Small intestine (tissue), 16 donors: ENCODE results near the gene C17orf67. TPM values are rescaled to one million over a fixed set of nuclear protein-coding genes. Genes with fewer than 3 reads are reported as not detected.

Source experiments
- DNase-seq, 2 donors: peaks; one replicate each; pipeline versions ENCODE4 v3.0.0 to v3.0.0-alpha.2; 2013
- FAIRE-seq: peaks from 2 replicates; lab custom pipeline; 2012; peaks lifted over from hg19 to GRCh38; lab: Jason Lieb, UNC
- H3K27ac ChIP-seq, 3 donors: one replicate each; pipeline ENCODE4 v1.5.1; 2013; ENCODE audit warnings: low read length in 2 of 3, mild to moderate bottlenecking in 2 of 3, control low read depth in 1 of 3, inconsistent platforms in 1 of 3, low read depth in 1 of 3, moderate library complexity in 1 of 3
- H3K27me3 ChIP-seq, 3 donors: one replicate each; pipeline ENCODE4 v1.6.1; 2013; ENCODE audit warnings: low read length in 3 of 3, inconsistent platforms in 1 of 3; ENCODE audit not compliant: control insufficient read depth in 3 of 3, insufficient read depth in 3 of 3
- H3K36me3 ChIP-seq, 3 donors: one replicate each; pipeline ENCODE4 v1.6.1; 2013; ENCODE audit warnings: low read length in 3 of 3, inconsistent platforms in 1 of 3, low read depth in 1 of 3, mild to moderate bottlenecking in 1 of 3, moderate library complexity in 1 of 3; ENCODE audit not compliant: control insufficient read depth in 3 of 3, insufficient read depth in 2 of 3
- H3K4me1 ChIP-seq, 3 donors: one replicate each; pipeline ENCODE4 v1.6.1; 2013; ENCODE audit warnings: low read length in 2 of 3, inconsistent platforms in 1 of 3, low read depth in 1 of 3, mild to moderate bottlenecking in 1 of 3, moderate library complexity in 1 of 3; ENCODE audit not compliant: control insufficient read depth in 3 of 3, insufficient read depth in 2 of 3
- H3K4me3 ChIP-seq, 3 donors: one replicate each; pipeline ENCODE4 v1.5.1; 2013; ENCODE audit warnings: low read length in 3 of 3, control low read depth in 1 of 3, inconsistent platforms in 1 of 3, low read depth in 1 of 3, mild to moderate bottlenecking in 1 of 3, moderate library complexity in 1 of 3
- H3K9me3 ChIP-seq, 2 donors: one replicate each; pipeline ENCODE4 v1.6.1; 2013; ENCODE audit warnings: low read depth in 1 of 2, low read length in 1 of 2; ENCODE audit not compliant: control insufficient read depth in 2 of 2, insufficient read depth in 1 of 2
- WGBS, 3 donors: extraction: QIAGEN DNeasy Blood & Tissue Kit; methylation state at CpG; one replicate each; pipeline ENCODE4 v1.1.7; 2013; 5-methylcytosine and 5-hydroxymethylcytosine counted together
- long read RNA-seq, 10 donors: transcript quantifications; one replicate each; lab custom pipeline, GENCODE V29; 2026
- polyA plus RNA-seq, 4 donors: library from polyadenylated mRNA; stranded (reverse) in 3 of 4; unstranded in 1 of 4; fragments of 200-250 nt in 3 of 4; fragments of 120-200 nt in 1 of 4; gene quantifications; one replicate each; pipeline versions ENCODE4 v1.2.1 to v1.2.3, GENCODE V29; 2013
- donor health status: healthy with polysubstance abuse.
- donor health status: control.
- donor health status: control.
- donor health status: Bipolar disorder and iron deficiency.
- donor health status: healthy.

C17orf67 gene, protein sequence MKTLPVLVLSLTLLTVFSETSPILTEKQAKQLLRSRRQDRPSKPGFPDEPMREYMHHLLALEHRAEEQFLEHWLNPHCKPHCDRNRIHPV
- 10 to 100 TPM in 2 of 4 donors, 1 to 10 TPM in 1, under 1 TPM in 1; 0.62 to 41.9 (median 6.6) TPM for polyA plus RNA-seq
- long read RNA-seq, donor 1 = 0 reads
- long read RNA-seq, donor 2 = 0 reads
- long read RNA-seq, donor 3 = 0 reads
- long read RNA-seq, donor 4 = 0 reads
- long read RNA-seq, donor 5 = 0 reads
- long read RNA-seq, donor 6 = 0 reads
- long read RNA-seq, donor 7 = 0 reads
- long read RNA-seq, donor 8 = 0 reads
- long read RNA-seq, donor 9 = 0 reads
- long read RNA-seq, donor 10 = 0 reads

DNA sequence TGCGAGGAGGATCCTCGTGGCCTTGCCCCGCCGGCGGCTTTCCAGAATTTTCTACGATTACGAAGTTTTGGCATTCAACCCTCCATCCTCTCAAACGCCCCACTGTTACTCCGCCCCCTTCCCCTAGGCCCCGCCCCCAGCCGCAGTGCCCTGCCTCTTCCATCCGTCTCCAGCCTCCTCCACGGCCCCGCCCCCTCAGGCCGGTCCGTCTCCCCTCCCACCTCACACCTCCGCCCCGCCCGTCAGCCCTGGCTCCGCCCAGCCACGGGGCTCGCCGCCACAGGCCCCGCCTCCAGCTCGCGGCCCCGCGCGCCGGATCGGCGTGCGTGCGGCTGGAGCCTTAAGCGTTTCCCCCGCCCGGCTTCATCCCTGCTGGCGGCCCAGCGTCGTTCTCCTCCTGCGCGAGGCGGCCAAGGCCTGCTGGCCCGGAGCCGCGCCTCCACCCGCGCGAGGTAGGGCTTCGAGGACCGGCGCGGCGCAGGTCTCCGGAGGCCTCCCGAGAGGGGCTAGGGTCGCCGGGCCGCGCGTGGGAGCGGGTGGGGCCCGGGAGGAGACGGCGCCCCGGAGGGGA lies at the start of gene C17orf67, which contains the start of gene DGKE:
Gene C17orf67 (minus strand): TSS at position 112 of the 571 bp plus-strand sequence. CDS start 18,110 bp downstream, outside the sequence.
Gene DGKE (plus strand): TSS at position 343 of the 571 bp plus-strand sequence. CDS start 645 bp downstream, outside the sequence.
- Histone ChIP-seq H3K4me3 (peak within 1 kb of the TSS; percentile 60 to 83 (median 79)), H3K36me3 (no peaks in the 10 kb centered on the region), H3K9me3 (no peaks in the 10 kb centered on the region), H3K27me3 (peaks cover 0 to 6% (median 0%) of the 10 kb centered on the region in 3 donors), H3K27ac (peak within 1 kb of the TSS; percentile 36 to 84 (median 83)), H3K4me1 (peaks cover 0 to 12% (median 8%) of the 10 kb centered on the region in 3 donors)
- DNase-seq = peak; percentile 97
- no peak for FAIRE-seq
- WGBS, 3 donors = 0 to 1% (median 0%) methylated on average over 31 to 66 of the region's 66 CpGs

DNA sequence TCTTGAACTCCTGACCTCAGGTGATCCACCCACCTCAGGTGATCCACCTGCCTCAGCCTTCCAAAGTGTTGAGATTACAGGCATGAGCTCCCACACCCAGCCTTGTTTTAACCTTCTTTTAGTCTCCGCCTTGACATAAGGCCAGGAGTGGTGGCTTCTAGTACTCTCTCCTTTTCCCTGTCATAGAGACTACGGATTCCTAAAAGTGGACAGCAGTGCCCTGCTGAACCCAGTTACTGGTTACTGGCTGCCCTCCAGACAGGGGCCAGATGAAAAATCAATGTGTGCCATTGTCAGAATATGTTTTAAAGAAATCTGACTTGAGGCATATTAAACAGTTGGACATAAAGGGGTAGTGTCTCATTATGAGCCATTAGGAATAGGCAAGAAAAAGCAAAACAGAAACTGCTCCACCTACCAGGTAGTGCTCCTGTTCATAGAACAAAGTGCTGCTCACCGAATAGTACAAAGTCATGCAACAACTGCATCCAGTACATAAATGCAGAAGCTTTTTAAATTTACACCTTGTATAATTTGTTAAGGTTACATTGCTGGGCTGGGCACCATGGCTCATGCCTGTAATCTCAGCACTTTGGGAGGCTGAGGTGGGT lies 48.1 kb upstream of the C17orf67 start:
- no peak overlapping the region for H3K27ac ChIP-seq
- 58 to 80% (median 70%) methylated on average over 3 of the region's 3 CpGs for WGBS, 3 donors
- H3K4me3 ChIP-seq = no peak overlapping the region
- no peaks in the 10 kb centered on the region for H3K9me3 ChIP-seq
- peaks cover 2 to 8% (median 3%) of the 10 kb centered on the region in 3 donors for H3K4me1 ChIP-seq
- no peak for FAIRE-seq
- no peaks in the 10 kb centered on the region for H3K27me3 ChIP-seq
- H3K36me3 ChIP-seq = peaks cover 0 to 15% (median 0%) of the 10 kb centered on the region in 3 donors
- DNase-seq = peak in 1 of 2 donors; percentile 32

DNA sequence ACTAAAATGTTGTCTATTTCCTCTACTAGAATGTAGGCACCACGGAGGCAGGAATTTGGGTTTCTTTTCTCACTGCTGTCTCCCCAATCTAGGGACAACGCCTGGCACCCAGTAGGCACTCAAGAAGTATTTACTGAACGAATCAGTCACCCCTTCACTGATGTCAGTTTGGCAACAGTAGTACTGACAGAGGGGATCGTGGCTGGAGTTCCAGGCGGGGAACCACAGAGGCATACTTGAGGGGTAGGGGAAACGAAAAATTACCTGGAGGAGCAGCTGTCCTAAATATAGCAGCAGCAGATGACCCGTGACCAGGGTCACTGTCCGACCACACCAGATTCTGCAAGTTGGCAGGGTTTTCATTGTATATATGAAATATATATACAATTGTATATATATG lies 46.9 kb upstream of the C17orf67 start:
- H3K9me3 ChIP-seq = no peaks in the 10 kb centered on the region
- peaks cover 0 to 8% (median 0%) of the 10 kb centered on the region in 3 donors for H3K36me3 ChIP-seq
- H3K4me1 ChIP-seq = no peaks in the 10 kb centered on the region
- 76 to 89% (median 85%) methylated on average over 8 of the region's 8 CpGs for WGBS, 3 donors
- H3K27me3 ChIP-seq = no peaks in the 10 kb centered on the region
- FAIRE-seq = no peak
- no peak overlapping the region for H3K4me3 ChIP-seq
- no peak for DNase-seq
- no peak overlapping the region for H3K27ac ChIP-seq

DNA sequence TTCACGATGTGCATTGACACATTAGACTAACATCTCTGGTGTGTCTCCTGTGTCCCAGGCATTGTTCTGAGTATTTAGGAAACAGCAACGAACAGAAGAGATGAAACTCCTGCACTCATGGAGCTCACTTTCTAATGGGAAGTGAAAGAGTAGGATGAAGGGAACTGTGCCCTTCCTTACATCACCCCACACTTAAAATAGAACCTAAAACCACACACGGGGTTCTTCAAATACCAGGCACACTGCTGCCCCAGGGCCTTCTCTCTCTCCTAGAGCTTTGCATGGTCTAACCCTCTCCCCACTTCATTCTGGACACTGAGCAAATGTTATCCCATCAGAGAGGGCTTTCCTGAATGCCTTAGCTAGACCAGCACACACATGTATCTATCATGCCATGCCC lies 46.4 kb upstream of the C17orf67 start:
- FAIRE-seq (no peak), DNase-seq (no peak)
- 72 to 83% (median 76%) methylated on average over 3 of the region's 3 CpGs for WGBS, 3 donors

DNA sequence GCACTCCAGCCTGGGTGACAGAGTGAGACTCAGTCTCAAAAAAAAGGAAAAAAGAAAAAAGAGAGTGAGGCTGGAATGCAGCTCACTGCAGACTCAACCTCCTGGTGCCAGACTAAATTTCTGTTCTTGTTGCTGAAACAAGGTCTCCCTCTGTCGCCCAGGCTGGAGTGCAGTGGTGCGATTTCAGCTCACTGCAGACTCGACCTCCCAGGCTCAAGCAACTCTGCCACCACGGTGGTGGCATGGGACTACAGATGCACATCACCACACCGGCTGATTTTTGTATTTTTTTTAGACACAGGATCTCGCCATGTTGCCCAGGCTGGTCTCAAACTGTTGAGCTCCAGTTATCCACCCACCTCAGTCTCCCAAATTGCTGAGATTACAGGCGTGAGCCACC lies 45.6 kb upstream of the C17orf67 start:
- H3K27ac ChIP-seq = no peak overlapping the region
- FAIRE-seq = no peak
- WGBS, 3 donors = 87 to 95% (median 93%) methylated on average over 7 of the region's 7 CpGs

More for the DNA sequence above, 46.4 kb upstream of the C17orf67 start:
- Histone ChIP-seq H3K27ac (no peak overlapping the region), H3K4me1 (no peaks in the 10 kb centered on the region), H3K27me3 (no peaks in the 10 kb centered on the region), H3K9me3 (no peaks in the 10 kb centered on the region), H3K4me3 (no peak overlapping the region), H3K36me3 (peaks cover 0 to 8% (median 0%) of the 10 kb centered on the region in 3 donors)

DNA sequence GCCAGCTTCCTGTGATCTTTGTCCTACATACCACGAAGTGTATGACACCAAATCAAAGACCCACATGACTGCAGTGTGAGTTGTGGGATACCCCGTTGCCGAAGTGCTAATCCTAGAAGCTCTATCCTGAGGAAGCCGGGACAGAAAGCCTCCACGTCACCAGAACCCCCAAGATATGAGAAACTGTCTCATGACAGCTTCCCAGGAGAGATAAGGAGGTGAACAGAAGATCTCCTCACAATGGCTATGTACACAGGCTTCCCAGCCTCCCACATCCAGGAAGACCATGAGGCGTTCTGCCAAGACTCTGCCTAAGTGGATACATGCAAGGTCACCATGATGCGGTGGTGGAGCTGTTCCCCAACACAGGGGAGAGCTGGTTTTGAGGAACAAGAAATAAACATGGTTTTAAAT lies 43.1 kb upstream of the C17orf67 start:
- no peak for DNase-seq
- 80 to 83% (median 82%) methylated on average over 7 of the region's 7 CpGs for WGBS, 3 donors
- Histone ChIP-seq H3K4me3 (no peak overlapping the region), H3K4me1 (no peaks in the 10 kb centered on the region), H3K36me3 (no peaks in the 10 kb centered on the region), H3K27ac (no peak overlapping the region), H3K9me3 (no peaks in the 10 kb centered on the region), H3K27me3 (no peaks in the 10 kb centered on the region)
- FAIRE-seq = no peak

More for the DNA sequence above, 45.6 kb upstream of the C17orf67 start:
- H3K4me1 ChIP-seq = no peaks in the 10 kb centered on the region
- H3K4me3 ChIP-seq = no peak overlapping the region
- H3K9me3 ChIP-seq = no peaks in the 10 kb centered on the region
- no peak for DNase-seq
- H3K27me3 ChIP-seq = no peaks in the 10 kb centered on the region
- H3K36me3 ChIP-seq = peaks cover 0 to 3% (median 0%) of the 10 kb centered on the region in 3 donors

DNA sequence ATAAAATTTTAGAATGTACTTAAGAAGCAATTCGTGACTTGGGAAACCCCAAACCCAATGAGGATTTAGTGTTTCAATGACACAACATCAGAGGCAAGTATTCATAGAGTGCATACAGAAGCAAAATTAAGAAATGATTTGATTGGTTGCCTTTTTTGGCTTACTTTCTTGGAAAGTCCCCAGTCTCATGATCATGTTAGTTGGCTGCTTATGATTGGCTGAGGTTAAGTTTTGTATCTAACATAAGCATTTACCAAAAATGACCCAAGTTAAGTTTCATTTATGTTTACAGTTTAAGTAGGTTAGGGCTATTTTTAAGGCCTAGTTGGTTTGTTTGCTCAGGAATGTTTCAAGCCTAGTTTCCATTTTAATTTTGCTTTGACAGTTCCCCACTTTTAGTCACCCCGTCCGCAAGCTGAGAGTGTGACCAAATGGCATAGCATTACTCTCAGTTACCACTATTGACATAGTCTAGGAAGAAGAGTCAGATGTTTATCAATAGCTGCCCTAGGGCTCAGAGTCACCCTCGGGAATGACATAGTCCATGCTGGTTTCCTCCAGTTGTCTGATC lies 36.4 kb upstream of the C17orf67 start:
- Histone ChIP-seq H3K36me3 (no peaks in the 10 kb centered on the region), H3K9me3 (no peaks in the 10 kb centered on the region), H3K4me3 (no peak overlapping the region), H3K27me3 (no peaks in the 10 kb centered on the region), H3K4me1 (peaks cover 0 to 4% (median 4%) of the 10 kb centered on the region in 3 donors), H3K27ac (peak overlapping the region in 1 of 3 donors; percentile 6)
- WGBS, 3 donors = 76 to 87% (median 78%) methylated on average over 4 of the region's 4 CpGs
- FAIRE-seq (no peak), DNase-seq (no peak)

DNA sequence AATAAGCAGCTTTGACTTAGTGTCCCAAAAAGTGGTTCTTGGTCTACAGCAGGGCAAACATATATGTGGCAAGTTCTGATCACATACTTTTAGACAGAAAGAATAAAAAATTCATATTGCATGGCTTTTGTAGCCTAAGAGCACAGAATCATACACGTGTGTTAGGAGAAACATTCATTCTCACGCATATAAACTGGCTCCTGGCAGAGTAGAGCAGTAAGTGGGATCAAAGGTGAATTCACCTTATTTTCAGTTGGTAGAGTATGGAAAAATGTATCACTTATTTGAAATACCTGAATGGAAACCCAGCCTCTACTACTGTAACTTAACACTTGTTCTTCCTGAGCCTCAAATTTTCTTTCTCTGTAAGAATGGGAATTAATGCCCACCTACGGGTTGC lies 35.0 kb upstream of the C17orf67 start:
- H3K36me3 ChIP-seq = peaks cover 0 to 2% (median 0%) of the 10 kb centered on the region in 3 donors
- DNase-seq = peak; percentile 27 to 32
- FAIRE-seq = no peak
- 40 to 79% (median 59%) methylated on average over 3 of the region's 3 CpGs for WGBS, 3 donors
- no peak overlapping the region for H3K27ac ChIP-seq
- H3K4me3 ChIP-seq = no peak overlapping the region
- no peaks in the 10 kb centered on the region for H3K9me3 ChIP-seq
- H3K27me3 ChIP-seq = no peaks in the 10 kb centered on the region
- H3K4me1 ChIP-seq = peaks cover 0 to 4% (median 4%) of the 10 kb centered on the region in 3 donors
